Stimulated activated CD4-positive, alpha-beta T cell treated with anti-CD3 and anti-CD28 coated beads, Interleukin-12 subunit alpha, Interleukin-12 subunit beta, amount 100 ng/mL, for 24 hours (primary cell): ENCODE results near the gene TRAF2.
A peak's percentile ranks its signal among the peaks of the same experiment; 100 is the strongest.

Experiments
- DNase-seq, 2 experiments: peaks; one replicate each; pipeline ENCODE4 v3.0.0-alpha.2; 2020; ENCODE audit warnings: low read depth in 2 of 2

The TRAF2 gene

DNA sequence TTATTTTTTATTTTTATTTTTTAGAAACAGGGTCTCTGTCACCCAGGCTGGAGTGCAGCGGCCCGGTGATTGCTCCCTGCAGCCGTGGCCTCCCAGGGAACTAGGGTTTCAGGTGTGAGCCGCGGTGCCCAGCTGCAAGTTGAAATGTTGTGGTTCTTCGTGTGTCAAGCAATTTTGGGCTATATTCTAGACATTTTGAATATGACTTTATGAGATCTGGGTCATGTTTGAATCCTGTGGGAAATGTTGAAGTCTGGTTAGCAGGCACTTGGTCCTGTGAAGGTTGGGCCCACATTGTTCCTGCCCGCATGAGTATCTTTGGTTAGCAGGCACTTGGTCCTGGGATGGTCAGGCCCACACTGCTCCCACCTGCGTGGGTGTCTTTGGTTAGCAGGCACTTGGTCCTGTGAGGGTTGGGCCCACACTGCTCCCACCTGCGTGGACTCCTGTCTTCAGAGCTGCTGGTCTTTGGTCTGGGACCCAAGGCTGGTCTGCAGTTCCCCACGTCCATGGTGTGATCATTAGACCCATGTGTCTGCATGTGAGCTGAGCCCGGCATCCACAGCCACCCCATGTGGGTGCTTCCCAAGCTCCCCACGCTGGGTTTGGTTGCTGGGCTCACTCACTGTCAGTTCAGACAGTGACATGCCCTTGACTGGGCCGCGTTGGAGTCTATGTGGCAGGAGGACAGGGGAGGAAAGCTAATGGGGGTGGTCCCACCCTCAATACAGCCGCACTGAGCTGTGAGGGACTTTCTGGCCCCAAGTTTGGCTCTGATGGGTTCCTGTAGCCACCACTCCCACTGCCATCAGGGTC lies 51.1 kb downstream of the TRAF2 start:
- no peak for DNase-seq

DNA sequence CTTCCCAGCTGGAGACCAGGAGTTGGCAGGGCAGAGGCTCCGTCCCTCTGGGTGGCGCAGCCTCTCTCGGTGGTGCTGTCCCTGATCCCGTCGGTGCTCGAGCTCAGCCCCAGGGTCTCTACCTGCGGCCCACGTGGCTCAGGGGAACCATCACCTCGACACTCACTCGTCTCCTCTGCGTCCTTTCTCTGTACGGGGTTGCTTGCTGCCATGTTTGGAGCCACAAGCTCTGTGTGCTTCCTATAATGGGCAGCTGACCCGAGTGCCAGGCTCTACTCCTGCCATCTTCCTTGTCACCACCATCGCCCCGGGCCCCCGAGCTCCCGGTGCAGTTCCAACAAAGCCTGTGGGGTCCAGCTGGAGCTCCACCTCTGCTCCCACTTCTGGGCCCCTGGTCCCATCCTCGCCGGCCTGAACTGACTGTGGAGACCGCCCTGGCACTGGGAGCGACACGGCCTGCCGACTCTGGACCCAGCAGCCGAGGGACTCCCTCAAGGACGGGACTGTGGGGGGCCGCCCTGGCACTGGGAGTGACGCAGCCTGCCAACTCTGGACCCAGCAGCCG lies 53.2 kb downstream of the TRAF2 start:
- no peak for DNase-seq

- DNase-seq: no peak
Measured at GRCh38 chr9:136939996-136940525, 53.7 kb downstream of the TRAF2 start.

DNA sequence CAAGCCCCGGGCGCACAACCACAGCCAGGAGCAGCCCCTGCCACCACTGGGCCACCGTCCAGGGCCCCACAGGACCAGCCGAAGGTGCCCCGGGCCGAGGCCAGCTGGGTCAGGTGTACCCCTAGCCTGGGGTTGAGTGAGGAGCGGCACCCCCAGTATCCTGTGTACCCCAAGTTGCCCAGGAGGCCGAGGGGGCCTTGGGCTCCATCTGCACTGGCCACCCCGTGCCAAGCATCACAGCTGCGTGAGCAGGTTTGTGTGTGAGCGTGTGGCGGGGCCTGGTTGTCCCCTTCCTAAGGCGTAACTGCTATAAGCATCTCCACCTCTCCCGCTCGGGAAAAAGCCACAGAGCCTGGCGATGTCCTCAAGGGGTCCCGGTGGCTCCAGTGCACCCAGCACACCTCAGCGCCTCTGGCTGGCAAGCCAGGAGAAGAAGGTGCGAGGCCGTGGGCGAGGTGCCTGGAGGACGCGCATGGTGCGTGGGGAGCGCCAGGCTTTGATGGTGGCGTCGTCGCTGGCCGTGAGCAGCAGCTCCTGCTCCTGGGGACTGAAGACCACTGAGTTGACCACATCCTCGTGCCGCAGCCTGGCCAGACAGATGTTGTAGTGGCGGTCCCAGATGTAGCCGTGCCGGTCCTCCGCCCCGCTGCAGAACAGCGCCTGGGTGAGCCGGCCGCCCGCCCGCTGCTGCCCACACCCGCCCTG lies 54.4 kb downstream of the TRAF2 start:
- no peak for DNase-seq

- DNase-seq: no peak
Measured at GRCh38 chr9:136941231-136942111, 55.2 kb downstream of the TRAF2 start.

DNA sequence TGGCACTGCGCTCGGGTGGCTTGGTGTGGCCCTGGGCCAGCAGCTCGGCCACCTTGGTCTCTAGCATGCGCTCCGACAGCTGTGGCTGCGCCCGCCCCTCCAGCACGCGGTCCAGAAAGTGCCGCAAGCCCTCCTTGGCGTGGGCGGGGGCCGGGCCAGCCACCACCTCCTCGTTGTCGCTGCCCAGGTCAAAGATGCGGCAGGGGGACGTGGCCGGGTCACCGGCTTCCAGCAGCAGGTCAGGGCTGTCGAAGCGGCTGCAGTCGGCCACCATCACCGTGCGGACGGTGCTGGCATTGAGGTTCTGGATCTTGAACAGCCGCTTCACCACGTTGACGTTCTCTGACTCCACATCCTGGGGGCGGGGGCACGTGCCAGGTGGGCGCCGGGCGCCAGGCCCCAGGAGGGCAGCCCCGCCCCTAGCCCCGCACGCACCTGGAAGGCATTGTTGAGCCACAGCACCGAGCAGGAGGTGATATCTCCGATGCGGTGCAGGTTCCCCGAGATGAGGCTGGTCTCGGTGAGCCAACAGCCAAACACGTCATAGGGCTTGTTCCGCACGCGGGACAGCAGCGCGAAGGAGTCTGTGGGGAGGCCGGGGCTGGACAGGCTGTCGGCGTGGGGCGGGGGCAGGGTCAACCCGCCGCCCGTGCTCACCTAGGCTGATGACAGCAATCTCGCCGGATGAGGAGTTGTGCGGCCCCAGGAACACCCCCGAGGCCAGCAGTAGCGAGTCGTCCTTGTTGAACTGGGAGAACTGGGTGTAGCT lies 56.0 kb downstream of the TRAF2 start:
- DNase-seq: no peak

DNA sequence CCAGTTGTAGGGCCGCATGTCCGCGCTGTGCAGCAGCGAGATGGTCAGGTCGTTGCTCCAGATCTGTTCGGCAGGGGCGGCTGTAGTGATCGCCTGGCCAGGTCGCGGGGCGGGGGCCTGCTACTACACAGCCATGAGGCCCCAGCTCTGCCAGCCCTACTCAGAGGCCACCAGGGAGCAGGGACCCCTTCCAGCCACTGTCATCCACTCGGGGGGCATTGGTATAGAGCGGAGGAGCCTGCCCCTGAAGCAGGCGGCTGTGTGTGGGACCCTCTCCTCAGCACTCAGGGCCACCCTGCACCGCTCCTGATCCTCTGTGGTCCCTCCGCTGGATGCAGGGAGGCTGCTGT lies 56.5 kb downstream of the TRAF2 start:
- DNase-seq: no peak

- DNase-seq: no peak
Measured at GRCh38 chr9:136943291-136944211, 57.2 kb downstream of the TRAF2 start.

DNA sequence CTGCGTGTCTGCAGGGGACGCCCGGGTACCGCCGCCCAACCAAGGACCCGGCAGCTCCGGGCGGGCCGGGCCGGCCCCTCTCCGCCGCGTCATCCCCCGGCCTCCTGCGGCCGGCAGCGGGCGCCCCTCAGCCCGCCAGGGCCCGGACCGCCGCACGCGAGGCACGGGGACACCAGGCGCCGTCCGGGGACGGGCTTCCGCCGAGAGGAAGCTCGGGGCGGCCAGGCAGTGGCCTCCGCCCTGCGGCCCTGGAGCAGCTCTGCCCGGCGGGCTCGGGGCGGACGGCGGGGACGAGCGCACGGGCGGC lies 57.8 kb downstream of the TRAF2 start:
- no peak for DNase-seq

DNA sequence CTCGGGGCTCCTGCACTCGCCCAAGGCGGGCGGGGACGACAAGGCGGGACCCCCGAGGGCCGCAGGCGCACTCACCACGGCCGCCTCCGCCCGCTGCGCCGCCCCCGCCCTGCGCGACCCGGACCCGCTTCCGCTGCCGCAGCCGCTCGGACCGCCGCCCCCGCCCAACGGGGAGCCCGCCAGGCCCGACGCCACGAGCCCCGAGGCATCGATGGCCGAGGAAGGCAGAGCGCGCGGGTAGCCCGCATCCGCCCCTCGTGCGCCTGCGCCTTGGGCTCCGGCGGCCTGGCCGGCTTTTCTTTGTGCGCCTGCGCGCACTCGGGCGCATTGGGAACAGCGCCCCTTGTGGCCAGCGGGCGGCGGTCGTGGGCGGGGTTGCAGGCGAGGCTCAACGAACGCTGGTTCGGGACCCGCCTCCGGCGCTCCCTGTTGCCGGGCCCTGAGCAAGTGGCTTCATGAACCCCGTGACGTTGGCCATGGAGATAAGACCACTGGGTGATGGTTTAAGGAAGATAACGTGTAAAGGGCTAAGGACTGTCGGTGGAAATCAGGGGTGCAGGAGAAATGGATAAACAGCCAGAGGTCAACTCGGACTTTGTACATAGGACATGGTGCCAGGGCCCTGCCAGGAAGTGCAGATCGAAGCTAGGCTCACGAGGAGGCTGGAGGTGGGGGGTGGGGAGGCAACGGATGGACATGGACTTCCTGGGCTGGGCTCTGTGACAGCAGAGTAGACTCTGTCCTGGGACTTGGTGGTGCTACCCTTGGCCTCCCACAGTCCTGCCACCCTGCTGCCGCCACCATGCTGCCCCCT lies 58.4 kb downstream of the TRAF2 start, which contains the start of the genes C8G and FBXW5:
Gene C8G (plus strand): TSS at position 725 of the 814 bp plus-strand sequence. CDS start 78 bp downstream, at position 803.
Gene FBXW5 (minus strand): TSS at position 220 of the 814 bp plus-strand sequence. CDS start 655 bp downstream, outside the sequence.
- peak; percentile 90 to 91 for DNase-seq

- no peak for DNase-seq
Measured at GRCh38 chr9:136945333-136946227, 59.3 kb downstream of the TRAF2 start.

DNA sequence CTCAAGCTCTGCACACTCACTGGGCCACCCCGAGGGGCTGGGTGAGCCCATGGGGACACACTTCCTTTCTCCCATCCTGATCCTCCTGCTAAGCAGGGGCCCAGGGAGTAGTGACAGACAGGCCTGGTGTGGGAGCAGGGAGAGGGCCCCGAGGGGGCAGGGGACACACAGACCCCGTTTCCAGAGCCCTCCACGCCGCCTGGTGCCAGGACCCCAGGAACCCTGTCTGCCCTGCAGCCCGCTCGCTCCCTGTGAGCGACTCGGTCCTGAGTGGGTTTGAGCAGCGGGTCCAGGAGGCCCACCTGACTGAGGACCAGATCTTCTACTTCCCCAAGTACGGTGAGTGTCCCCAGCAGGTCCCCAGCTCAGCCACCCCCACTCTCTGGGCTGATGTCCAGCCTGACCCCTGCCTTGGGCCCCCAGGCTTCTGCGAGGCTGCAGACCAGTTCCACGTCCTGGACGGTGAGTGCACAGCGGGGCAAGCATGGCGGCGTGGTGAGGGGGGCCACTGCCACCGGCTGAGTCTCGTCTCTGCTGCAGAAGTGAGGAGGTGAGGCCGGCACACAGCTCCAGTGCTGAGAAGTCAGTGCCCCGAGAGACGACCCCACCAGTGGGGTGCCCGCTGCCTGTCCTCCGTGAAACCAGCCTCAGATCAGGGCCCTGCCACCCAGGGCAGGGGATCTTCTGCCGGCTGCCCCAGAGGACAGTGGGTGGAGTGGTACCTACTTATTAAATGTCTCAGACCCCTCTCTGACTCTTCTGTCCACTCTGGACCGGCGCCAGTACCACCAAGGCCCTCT lies 60.1 kb downstream of the TRAF2 start:
- DNase-seq: no peak

DNA sequence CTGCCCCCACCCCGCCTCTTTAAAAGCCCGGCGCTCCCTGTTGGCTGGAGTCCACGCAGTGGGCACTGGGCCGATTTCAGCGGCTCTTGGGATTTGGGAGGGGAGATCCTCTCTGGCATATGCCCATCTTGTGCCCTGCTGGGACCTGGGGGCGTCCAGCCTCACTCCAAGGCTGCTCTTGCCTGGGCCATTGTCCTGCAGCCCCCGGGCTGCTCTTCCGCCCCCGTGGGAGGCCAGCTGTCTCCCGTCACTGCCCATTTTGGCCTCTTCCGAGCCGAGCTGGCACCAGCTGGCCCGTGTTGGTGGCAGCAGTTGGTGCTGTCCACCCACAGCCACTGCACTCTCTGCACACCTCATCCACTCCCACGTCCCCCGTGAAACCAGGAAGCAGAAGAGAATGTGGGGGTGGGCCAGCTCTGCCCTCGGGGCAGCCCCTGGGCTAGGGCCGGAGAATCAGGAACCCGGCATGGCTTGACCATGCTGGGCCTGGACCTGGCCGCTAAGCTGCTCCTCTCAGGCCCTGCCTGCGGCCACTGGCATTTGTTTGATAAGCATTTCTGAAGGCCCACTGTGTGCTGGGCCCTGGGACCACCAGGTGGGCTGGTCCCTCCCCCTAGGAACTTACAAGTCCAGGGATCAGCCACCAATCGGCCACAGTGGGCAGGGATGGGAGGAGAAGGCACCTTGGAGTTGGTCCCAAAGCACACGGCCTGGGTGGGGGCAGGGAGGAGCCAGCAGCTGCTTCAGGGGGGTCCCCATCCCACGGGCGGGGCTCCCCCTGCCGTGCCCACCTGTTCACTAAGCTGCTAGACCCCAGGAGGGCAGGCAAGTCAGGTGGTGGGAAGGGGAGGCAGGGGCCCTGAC lies 60.9 kb downstream of the TRAF2 start:
- no peak for DNase-seq

DNA sequence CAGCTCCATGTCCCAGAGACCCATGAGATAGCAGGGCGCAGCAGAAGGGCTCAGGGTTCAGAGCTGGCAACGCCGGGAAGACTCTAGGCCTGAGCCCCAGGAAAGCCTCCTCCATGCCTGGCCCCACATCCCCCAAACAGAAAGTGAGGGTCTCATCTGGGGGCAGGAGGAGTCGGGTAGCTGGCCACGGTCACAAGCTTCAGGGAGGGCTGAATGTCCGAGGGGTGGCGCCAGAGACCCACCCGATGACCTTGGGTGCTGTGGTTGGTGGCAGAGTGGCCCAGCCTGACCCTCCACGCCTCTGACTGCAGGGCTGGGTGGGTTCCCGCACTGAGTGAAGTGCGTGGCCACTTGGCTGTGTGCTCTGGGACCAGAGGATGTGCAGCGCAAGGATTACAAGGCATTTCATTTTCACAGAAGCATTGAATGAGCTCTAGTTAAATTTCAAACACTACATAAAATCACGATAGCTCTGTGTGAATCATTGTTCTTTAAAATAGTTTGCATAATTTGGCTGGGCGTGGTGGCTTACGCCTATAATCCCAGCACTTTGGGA lies 61.7 kb downstream of the TRAF2 start:
- no peak for DNase-seq

- DNase-seq: no peak
Measured at GRCh38 chr9:136949239-136949816, 63.0 kb downstream of the TRAF2 start.
